Measurements from ENCODE around the gene LACRT.

LACRT gene

DNA sequence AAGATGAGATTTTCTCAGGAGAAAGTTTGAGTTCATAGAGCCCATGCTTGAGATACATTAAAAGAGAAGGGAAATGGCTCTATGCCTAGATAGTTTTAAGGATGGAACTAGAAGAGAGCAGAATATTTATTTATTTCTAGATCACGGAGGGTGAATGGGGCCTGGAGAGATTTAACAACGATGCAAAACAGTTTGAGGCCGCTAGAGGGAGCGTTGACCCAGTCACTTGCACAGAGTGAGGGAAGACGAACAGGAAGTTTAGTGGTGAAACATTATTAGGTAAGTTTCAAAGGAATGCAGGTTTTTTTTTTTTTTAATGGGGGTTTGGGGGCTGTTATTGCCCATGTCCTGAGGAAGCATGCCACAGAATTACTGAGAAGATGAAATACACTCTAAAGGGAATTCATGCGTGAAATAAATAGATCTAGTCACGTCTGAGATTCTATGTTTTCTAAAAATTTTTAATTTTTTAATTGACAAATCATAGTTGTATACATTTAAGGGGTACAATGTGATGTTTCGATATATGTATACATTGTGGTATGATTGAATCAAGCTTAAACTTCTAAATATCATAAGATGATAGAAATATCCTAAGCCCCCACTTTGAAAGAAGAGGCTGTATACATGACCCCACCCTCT, 31.4 kb downstream of the LACRT start:
- DNase-seq (ENCODE audit: extremely low read depth in 1 of 2, low read depth in 1 of 2) = peak in 1 of 2 donors; percentile 37

GRCh38 chr12:54602661-54603060, 32.0 kb downstream of the LACRT start:
- DNase-seq (ENCODE audit: extremely low read depth in 1 of 2, low read depth in 1 of 2) = no peak

DNA sequence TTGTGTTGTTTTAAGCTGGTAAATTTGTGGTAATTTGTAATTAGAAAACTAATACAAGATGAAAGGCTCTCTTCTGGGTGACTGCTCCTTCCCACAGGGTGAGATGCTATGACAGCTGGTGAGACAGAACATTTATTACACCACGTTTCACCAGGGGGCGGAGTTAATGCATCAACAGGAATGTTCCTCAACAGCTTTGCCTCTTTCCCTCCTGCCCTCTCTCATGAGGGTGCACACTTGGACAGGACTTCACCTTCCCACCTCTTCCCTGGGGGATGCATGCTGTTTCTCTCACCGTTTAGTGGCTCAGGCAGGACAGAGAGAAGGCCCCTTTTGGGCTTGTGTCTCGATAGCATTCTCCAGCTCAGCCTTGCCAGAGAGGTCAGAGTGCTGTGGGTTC, 32.9 kb downstream of the LACRT start:
- no peak for DNase-seq (ENCODE audit: extremely low read depth in 1 of 2, low read depth in 1 of 2)

DNA sequence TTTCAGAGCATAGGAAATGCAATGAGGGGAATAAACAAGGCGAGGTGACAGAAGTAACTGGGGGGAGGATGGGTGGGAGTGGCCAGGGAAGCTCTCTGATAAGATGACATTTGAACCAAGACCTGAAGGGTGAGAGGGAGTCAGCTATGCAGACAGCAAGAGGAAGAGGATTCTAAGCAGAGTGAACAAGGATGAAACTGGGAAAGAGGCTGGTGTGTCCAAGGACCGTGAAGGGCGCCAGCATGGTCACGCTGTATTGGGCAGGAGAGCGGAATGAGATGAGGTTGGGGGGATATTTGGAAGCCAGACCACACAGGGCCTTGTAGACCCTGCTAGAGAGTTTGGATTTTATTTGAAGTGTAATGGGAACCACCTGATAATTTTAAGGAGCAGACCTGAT, 35.7 kb downstream of the LACRT start:
- DNase-seq (ENCODE audit: extremely low read depth in 1 of 2, low read depth in 1 of 2) = no peak

- DNase-seq (ENCODE audit: extremely low read depth in 1 of 2, low read depth in 1 of 2) = peak in 1 of 2 donors; percentile 34
Observed at GRCh38 chr12:54596526-54596946, 38.2 kb downstream of the LACRT start.

- DNase-seq (ENCODE audit: extremely low read depth in 1 of 2, low read depth in 1 of 2) = no peak
Observed at GRCh38 chr12:54595471-54595870, 39.2 kb downstream of the LACRT start.

DNA sequence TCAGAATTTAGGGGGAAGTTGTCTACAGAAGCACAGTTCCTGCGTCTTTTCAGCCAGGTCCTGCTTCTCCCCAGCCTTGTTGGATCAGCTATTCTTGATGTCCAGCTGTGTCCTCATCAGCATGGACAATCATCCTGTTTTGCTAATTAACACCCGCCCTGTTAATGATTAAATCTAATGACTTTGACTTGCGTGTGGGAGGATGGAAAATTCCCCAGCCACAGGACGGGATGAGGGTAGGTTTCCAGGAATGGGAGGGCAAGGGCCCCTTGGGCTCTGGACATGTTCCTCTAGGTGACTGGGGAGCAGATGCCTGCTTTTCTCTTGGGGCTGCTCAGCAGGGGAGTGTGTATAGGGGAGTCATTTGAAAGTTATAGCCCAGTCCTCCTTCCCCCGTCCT, 41.0 kb downstream of the LACRT start:
- no peak for DNase-seq (ENCODE audit: extremely low read depth in 1 of 2, low read depth in 1 of 2)

DNA sequence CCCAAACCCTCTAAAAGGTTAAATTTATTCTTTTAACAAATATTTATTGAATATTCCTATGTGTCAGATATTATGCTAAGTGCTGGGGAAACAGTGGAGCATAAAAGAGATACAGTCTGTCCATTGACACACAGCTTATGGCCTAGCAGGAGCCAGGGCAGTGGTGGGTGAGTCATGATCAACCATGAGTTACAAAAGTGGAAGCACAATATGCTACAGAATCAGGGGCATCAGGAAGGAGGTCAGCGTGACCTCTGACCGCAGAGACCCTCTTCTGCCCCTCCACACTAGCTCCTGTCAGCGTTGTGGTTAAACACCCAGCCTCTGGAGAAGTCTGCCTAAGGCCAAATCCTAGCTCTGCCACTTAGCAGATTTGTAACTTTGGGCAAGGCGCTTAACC, 41.6 kb downstream of the LACRT start:
- DNase-seq (ENCODE audit: extremely low read depth in 1 of 2, low read depth in 1 of 2) = no peak

- no peak for DNase-seq (ENCODE audit: extremely low read depth in 1 of 2, low read depth in 1 of 2)
Observed at GRCh38 chr12:54592316-54592715, 42.4 kb downstream of the LACRT start.

- DNase-seq (ENCODE audit: extremely low read depth in 1 of 2, low read depth in 1 of 2) = no peak
Observed at GRCh38 chr12:54590978-54591591, 43.6 kb downstream of the LACRT start.

- DNase-seq (ENCODE audit: extremely low read depth in 1 of 2, low read depth in 1 of 2) = no peak
Observed at GRCh38 chr12:54589964-54590363, 44.7 kb downstream of the LACRT start.

GRCh38 chr12:54588890-54589267, 45.8 kb downstream of the LACRT start:
- DNase-seq (ENCODE audit: extremely low read depth in 1 of 2, low read depth in 1 of 2) = no peak

GRCh38 chr12:54588110-54588889, 46.4 kb downstream of the LACRT start, which contains the start of gene PPP1R1A:
Gene PPP1R1A (minus strand): TSS chr12:54588659. CDS start chr12:54588488, 171 bp downstream.
- DNase-seq (ENCODE audit: extremely low read depth in 1 of 2, low read depth in 1 of 2) = no peak

DNA sequence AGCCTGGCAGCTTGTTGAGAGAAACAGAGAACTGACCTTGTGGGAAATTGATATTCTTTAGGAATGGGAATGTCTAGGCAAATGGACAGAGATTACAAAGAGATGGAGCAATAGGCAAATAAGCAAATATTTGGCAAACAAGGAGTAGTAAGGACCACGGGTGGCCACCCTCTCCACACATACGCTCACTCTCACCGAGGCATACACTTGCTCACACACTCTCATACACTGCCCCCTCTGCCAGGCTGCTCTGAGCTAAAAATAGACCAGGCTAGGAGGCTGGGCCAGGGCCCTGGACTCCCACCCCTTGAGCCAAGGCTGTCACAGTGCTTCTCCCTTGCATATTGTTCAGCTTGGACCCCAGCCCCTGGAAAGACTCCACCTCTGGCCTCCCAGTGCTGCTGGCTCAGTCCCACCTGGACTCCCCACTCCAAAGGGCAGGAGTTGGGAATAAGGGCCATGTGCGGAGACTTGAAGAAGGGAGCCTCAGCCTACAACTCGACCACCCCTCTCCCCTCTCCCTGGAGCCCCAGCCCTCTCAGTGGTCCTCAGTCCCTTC, 47.3 kb downstream of the LACRT start:
- no peak for DNase-seq (ENCODE audit: extremely low read depth in 1 of 2, low read depth in 1 of 2)

- DNase-seq (ENCODE audit: extremely low read depth in 1 of 2, low read depth in 1 of 2) = no peak
Observed at GRCh38 chr12:54586620-54587019, 48.1 kb downstream of the LACRT start.

DNA sequence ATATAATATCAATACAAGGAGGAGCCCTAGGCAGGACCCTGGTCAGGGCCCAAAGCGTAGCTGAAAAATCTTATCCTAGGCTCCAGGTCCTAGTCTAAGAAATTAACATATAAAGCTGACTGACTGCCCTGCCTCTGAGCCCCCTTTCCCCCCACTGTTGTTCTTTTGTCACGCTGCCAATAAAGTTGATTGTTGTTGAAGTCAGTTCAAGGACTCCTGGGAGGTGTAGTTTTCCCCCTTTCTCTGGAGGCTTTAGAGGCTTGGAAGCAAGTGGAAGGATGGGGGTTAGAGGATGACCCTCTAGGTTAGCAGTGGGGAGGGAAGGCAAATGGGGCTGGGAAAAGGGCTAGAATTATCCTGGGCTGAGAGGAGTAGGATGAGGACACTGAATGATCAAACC, 49.5 kb downstream of the LACRT start:
- DNase-seq (ENCODE audit: extremely low read depth in 1 of 2, low read depth in 1 of 2) = no peak

DNA sequence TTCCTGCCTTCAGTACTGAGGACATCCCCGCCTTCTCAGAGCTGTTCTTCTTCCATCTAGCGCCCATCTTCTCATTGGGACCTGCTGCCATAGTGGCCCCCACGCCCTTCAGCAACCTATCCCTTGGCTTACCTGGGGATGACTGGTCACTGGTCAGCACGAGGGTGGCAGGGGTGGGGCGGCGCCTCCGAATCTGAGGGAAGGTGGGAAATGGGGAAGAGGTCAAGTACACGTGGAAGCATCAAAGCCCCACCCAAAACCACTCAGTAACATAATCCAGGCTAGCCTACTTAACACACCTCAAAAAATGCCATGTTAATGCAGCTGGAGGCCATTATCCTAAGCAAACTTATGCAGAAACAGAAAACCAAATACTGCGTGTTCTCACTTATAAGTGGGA, 50.6 kb downstream of the LACRT start:
- DNase-seq (ENCODE audit: extremely low read depth in 1 of 2, low read depth in 1 of 2) = no peak

DNA sequence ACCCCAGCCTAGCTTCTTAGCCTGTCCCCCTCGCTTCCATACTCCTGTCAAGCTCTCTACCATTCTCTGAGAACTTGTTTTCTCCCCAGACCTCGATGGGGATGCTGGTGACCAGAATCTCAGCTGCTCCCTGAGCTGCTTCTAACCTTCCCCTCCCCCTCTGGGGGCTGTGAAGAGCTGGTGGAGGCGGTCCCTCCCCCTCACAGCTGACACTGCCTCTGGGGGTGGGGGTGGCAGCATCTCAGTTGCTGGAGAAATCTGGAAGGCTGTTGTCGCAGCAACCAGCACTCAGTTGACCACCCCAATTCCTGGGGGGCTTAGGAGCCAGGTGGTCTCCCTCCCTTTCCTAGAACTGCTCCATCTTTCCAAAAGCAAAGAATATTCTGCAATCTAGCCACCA, 51.0 kb downstream of the LACRT start:
- DNase-seq (ENCODE audit: extremely low read depth in 1 of 2, low read depth in 1 of 2) = no peak

- DNase-seq (ENCODE audit: extremely low read depth in 1 of 2, low read depth in 1 of 2) = no peak
Observed at GRCh38 chr12:54581412-54581811, 53.3 kb downstream of the LACRT start.
